Measurements from ENCODE around the gene BICD2.

BICD2 gene

GRCh38 chr9:92747459-92748232 lies 17.0 kb downstream of the BICD2 start:
- no peak for DNase-seq

GRCh38 chr9:92746567-92747458 lies 17.8 kb downstream of the BICD2 start:
- no peak for DNase-seq

- no peak for DNase-seq
Measured at GRCh38 chr9:92745881-92746280, 18.8 kb downstream of the BICD2 start.

- no peak for DNase-seq
Measured at GRCh38 chr9:92745331-92745730, 19.3 kb downstream of the BICD2 start.

GRCh38 chr9:92740969-92741368 lies 23.7 kb downstream of the BICD2 start:
- no peak for DNase-seq

GRCh38 chr9:92740446-92740961 lies 24.1 kb downstream of the BICD2 start:
- no peak for DNase-seq

GRCh38 chr9:92740009-92740408 lies 24.6 kb downstream of the BICD2 start:
- DNase-seq, result no peak

GRCh38 chr9:92739346-92739970 lies 25.2 kb downstream of the BICD2 start:
- no peak for DNase-seq

- DNase-seq, result no peak
Measured at GRCh38 chr9:92738661-92739081, 26.0 kb downstream of the BICD2 start.

- no peak for DNase-seq
Measured at GRCh38 chr9:92737611-92738299, 26.9 kb downstream of the BICD2 start.

GRCh38 chr9:92737216-92737606 lies 27.4 kb downstream of the BICD2 start:
- DNase-seq, result no peak

GRCh38 chr9:92736563-92737215 lies 27.9 kb downstream of the BICD2 start:
- no peak for DNase-seq

GRCh38 chr9:92735636-92736562 lies 28.7 kb downstream of the BICD2 start:
- DNase-seq, result no peak

- no peak for DNase-seq
Measured at GRCh38 chr9:92734931-92735635, 29.6 kb downstream of the BICD2 start.

- no peak for DNase-seq
Measured at GRCh38 chr9:92730897-92731296, 33.7 kb downstream of the BICD2 start.

- no peak for DNase-seq
Measured at GRCh38 chr9:92729735-92730155, 34.9 kb downstream of the BICD2 start.

GRCh38 chr9:92728831-92729734 lies 35.5 kb downstream of the BICD2 start:
- DNase-seq, result no peak

GRCh38 chr9:92727716-92728700 lies 36.6 kb downstream of the BICD2 start:
- DNase-seq, result no peak
